Dermis blood vessel endothelial cell (primary cell): ENCODE results near the gene TMEM8B. TPM values are rescaled to one million over a fixed set of nuclear protein-coding genes. Genes with fewer than 3 reads are reported as not detected.

Experiments
- DNase-seq: peaks from one replicate; pipeline ENCODE4 v3.0.0; 2010
- total RNA-seq: library from RNA; depleted of rRNA; stranded (reverse); fragments of >200 nt; gene quantifications from 2 replicates; pipeline ENCODE4 v1.2.3, GENCODE V29; 2014

The TMEM8B gene
- total RNA-seq, 1 donor from 2014 or later, result under 0.01 TPM

- no peak for DNase-seq
Observed at GRCh38 chr9:35842020-35842745, 13.2 kb downstream of the TMEM8B start.

- DNase-seq, result no peak
Observed at GRCh38 chr9:35842795-35843194, 13.8 kb downstream of the TMEM8B start.

GRCh38 chr9:35844628-35845270 is 15.7 kb downstream of the TMEM8B start:
- DNase-seq, result peak; percentile 90

GRCh38 chr9:35845824-35846771 is 17.1 kb downstream of the TMEM8B start:
- no peak for DNase-seq

- DNase-seq, result peak; percentile 33
Observed at GRCh38 chr9:35847792-35848572, 19.0 kb downstream of the TMEM8B start.

- no peak for DNase-seq
Observed at GRCh38 chr9:35852267-35852815, 23.3 kb downstream of the TMEM8B start.

- DNase-seq, result no peak
Observed at GRCh38 chr9:35852876-35853865, 24.1 kb downstream of the TMEM8B start.

- DNase-seq, result no peak
Observed at GRCh38 chr9:35854091-35854762, 25.2 kb downstream of the TMEM8B start.

- no peak for DNase-seq
Observed at GRCh38 chr9:35856206-35856605, 27.2 kb downstream of the TMEM8B start.

- DNase-seq, result no peak
Observed at GRCh38 chr9:35856882-35857281, 27.9 kb downstream of the TMEM8B start.

GRCh38 chr9:35858458-35858857 is 29.4 kb downstream of the TMEM8B start:
- DNase-seq, result no peak

- DNase-seq, result peak; percentile 25
Observed at GRCh38 chr9:35859310-35859989, 30.4 kb downstream of the TMEM8B start.

- no peak for DNase-seq
Observed at GRCh38 chr9:35859990-35860339, 30.9 kb downstream of the TMEM8B start.

- DNase-seq, result no peak
Observed at GRCh38 chr9:35861161-35861897, 32.3 kb downstream of the TMEM8B start.

GRCh38 chr9:35862328-35862727 is 33.3 kb downstream of the TMEM8B start:
- no peak for DNase-seq

- DNase-seq, result no peak
Observed at GRCh38 chr9:35863583-35863982, 34.6 kb downstream of the TMEM8B start.

GRCh38 chr9:35864695-35865255 is 35.7 kb downstream of the TMEM8B start:
- DNase-seq, result no peak

GRCh38 chr9:35867538-35867937 is 38.5 kb downstream of the TMEM8B start:
- no peak for DNase-seq

GRCh38 chr9:35868933-35869332 is 39.9 kb downstream of the TMEM8B start:
- DNase-seq, result no peak
